Measurements from ENCODE around the gene FOXP2.
"Not testable (repeated sequence)": the region's sequence is repeated elsewhere in the genome, so short reads cannot be mapped to it uniquely, and the experiment has no call there.

FOXP2 gene

GRCh38 chr7:114414156-114415063 lies at the start of gene FOXP2:
Gene FOXP2 (plus strand): TSS chr7:114414815. CDS start chr7:114426512, 11,697 bp downstream.
- DNase-seq (ENCODE audit: low read depth), result no peak
- TF ChIP-seq, protein P1, sequence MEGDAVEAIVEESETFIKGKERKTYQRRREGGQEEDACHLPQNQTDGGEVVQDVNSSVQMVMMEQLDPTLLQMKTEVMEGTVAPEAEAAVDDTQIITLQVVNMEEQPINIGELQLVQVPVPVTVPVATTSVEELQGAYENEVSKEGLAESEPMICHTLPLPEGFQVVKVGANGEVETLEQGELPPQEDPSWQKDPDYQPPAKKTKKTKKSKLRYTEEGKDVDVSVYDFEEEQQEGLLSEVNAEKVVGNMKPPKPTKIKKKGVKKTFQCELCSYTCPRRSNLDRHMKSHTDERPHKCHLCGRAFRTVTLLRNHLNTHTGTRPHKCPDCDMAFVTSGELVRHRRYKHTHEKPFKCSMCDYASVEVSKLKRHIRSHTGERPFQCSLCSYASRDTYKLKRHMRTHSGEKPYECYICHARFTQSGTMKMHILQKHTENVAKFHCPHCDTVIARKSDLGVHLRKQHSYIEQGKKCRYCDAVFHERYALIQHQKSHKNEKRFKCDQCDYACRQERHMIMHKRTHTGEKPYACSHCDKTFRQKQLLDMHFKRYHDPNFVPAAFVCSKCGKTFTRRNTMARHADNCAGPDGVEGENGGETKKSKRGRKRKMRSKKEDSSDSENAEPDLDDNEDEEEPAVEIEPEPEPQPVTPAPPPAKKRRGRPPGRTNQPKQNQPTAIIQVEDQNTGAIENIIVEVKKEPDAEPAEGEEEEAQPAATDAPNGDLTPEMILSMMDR (IDR thresholded peaks at IDR 0.05; ENCODE audit: control insufficient read depth, insufficient read depth, low read depth, low read length, missing control alignments), result no peak

GRCh38 chr7:114365791-114366190 lies 48.8 kb upstream of the FOXP2 start:
- TF ChIP-seq, protein P1 (IDR thresholded peaks at IDR 0.05; ENCODE audit: control insufficient read depth, insufficient read depth, low read depth, low read length, missing control alignments), result no peak
- DNase-seq (ENCODE audit: low read depth), result no peak

More at GRCh38 chr7:114414156-114415063, at the start of gene FOXP2:
- peak within 1 kb of the TSS; percentile 28 for H3K4me3 ChIP-seq (ENCODE audit: control insufficient read depth, low read depth, low read length)

DNA sequence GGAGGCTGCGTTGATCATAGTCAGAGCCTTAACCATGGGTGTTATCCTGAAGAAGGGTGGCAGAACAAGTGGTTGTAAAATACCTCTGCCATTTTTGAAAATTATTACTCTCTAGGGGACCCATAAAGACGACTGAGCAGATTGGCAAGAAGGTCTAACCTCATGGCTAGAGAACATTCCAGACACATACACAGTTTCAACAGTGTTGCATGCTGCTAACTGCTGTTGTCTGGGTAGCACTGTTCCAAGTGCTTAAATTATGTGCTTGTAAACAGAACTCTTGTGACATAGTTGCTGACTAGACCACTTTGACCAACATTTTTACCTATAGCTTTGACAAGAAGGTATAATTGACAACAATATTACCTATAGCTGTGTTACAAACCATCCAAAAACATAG lies 46.1 kb upstream of the FOXP2 start:
- DNase-seq (ENCODE audit: low read depth), result no peak
- TF ChIP-seq, protein P1 (IDR thresholded peaks at IDR 0.05; ENCODE audit: control insufficient read depth, insufficient read depth, low read depth, low read length, missing control alignments), result no peak
- H3K4me3 ChIP-seq (ENCODE audit: control insufficient read depth, low read depth, low read length), result no peak overlapping the region

More at GRCh38 chr7:114365791-114366190, 48.8 kb upstream of the FOXP2 start:
- no peak overlapping the region for H3K4me3 ChIP-seq (ENCODE audit: control insufficient read depth, low read depth, low read length)

DNA sequence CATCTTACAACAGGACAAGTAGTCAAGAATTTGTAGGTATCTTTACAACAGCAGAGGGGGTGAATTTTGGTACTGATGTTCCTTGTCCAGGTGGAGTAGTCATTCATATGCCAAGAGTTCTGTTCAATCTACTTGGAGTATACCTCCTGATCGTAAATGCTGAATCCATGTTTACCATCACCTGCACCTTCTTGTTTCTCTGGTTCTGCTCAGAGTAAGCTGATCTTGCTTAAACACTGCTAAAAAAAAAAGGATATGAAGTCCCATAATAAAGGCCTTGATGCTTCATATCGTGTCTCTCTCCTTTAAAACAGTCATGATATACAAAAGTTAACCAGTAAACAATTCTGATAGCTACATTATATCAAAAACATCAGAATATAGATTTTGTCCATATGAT lies 45.3 kb upstream of the FOXP2 start:
- TF ChIP-seq, protein P1 (IDR thresholded peaks at IDR 0.05; ENCODE audit: control insufficient read depth, insufficient read depth, low read depth, low read length, missing control alignments), result no peak
- no peak for DNase-seq (ENCODE audit: low read depth)
- no peak overlapping the region for H3K4me3 ChIP-seq (ENCODE audit: control insufficient read depth, low read depth, low read length)

- TF ChIP-seq, protein P1 (IDR thresholded peaks at IDR 0.05; ENCODE audit: control insufficient read depth, insufficient read depth, low read depth, low read length, missing control alignments), result no peak
- no peak for DNase-seq (ENCODE audit: low read depth)
- no peak overlapping the region for H3K4me3 ChIP-seq (ENCODE audit: control insufficient read depth, low read depth, low read length)
Measured at GRCh38 chr7:114372619-114373018, 42.0 kb upstream of the FOXP2 start.

GRCh38 chr7:114375907-114376306 lies 38.7 kb upstream of the FOXP2 start:
- no peak overlapping the region for H3K4me3 ChIP-seq (ENCODE audit: control insufficient read depth, low read depth, low read length)
- DNase-seq (ENCODE audit: low read depth), result no peak
- TF ChIP-seq, protein P1 (IDR thresholded peaks at IDR 0.05; ENCODE audit: control insufficient read depth, insufficient read depth, low read depth, low read length, missing control alignments), result no peak

DNA sequence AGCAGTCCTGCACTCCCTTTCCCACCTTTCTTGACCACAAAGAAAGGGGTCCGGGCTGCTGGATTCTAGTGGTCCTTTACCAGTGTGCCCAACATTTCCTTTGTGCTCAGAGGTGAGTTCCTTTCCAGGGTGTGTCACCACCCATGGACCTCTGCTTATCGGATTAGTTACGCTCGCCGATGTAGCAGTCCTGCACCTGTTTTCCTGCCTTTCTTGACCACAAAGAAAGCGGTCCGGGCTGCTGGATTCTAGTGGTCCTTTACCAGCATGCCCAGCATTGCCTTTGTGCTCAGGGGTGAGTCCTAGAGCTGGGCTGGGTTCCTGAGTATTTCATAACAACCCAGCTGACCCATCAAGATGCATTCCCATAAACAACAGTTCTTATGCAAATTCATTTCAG lies 30.7 kb upstream of the FOXP2 start:
- H3K4me3 ChIP-seq (ENCODE audit: control insufficient read depth, low read depth, low read length), result not testable (repeated sequence)

DNA sequence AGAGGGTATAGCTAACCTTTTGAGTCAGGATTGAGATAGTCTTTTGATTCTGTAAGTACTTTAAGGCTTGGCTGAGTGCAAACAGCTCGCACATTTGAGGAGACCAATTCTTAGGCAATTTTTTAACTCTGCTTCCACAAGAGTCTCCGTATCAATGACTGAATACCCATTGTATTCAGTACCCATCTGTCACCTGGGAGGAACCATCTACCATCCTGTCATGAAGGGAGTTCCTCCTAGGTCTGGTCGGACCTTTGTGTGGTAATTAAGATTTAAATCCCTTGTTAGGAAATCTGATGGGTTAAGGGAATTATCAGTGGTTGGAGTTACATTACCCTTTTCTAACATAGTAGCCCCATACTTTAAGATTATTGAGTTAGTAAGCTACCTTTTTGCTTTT lies 30.3 kb upstream of the FOXP2 start:
- DNase-seq (ENCODE audit: low read depth); H3K4me3 ChIP-seq (ENCODE audit: control insufficient read depth, low read depth, low read length): not testable (repeated sequence)

More for the DNA sequence above, 30.7 kb upstream of the FOXP2 start:
- DNase-seq (ENCODE audit: low read depth), result not testable (repeated sequence)

Measured in AG09309 (cell line).